Ishikawa (cell line): Measurements from ENCODE around the gene HIGD1A.

ENCODE experiments used
- CEBPB ChIP-seq: IDR thresholded peaks from 2 replicates; pipeline ENCODE4 v1.6.1; 2012
- CREB1 ChIP-seq: IDR thresholded peaks from 2 replicates; pipeline ENCODE4 v1.6.1; 2012; ENCODE audit warnings: low read depth
- EGR1 ChIP-seq: IDR thresholded peaks from 2 replicates; pipeline ENCODE4 v1.6.1; 2012
- EP300 ChIP-seq: IDR thresholded peaks from 2 replicates; pipeline ENCODE4 v1.6.1; 2012; ENCODE audit warnings: borderline replicate concordance
- FOXM1 ChIP-seq: IDR thresholded peaks from 2 replicates; pipeline ENCODE4 v1.6.1; 2012; ENCODE audit warnings: low read depth, borderline replicate concordance
- NFIC ChIP-seq: IDR thresholded peaks from 2 replicates; pipeline ENCODE4 v1.6.1; 2012
- RAD21 ChIP-seq: IDR thresholded peaks from 2 replicates; pipeline ENCODE4 v1.6.1; 2012; ENCODE audit warnings: low read depth
- TAF1 ChIP-seq: IDR thresholded peaks from 2 replicates; pipeline ENCODE4 v1.6.1; 2012; ENCODE audit warnings: low read depth, mild to moderate bottlenecking
- TCF12 ChIP-seq: IDR thresholded peaks from 2 replicates; pipeline ENCODE4 v1.6.1; 2012; ENCODE audit warnings: low read depth
- TEAD4 ChIP-seq: IDR thresholded peaks from 2 replicates; pipeline ENCODE4 v1.6.1; 2012
- USF1 ChIP-seq: IDR thresholded peaks from 2 replicates; pipeline ENCODE4 v1.6.1; 2012
- YY1 ChIP-seq: IDR thresholded peaks from 2 replicates; pipeline ENCODE4 v1.6.1; 2012; ENCODE audit warnings: low read depth
- ZBTB7A ChIP-seq: IDR thresholded peaks from 2 replicates; pipeline ENCODE4 v1.6.1; 2012; ENCODE audit warnings: low read depth
- TF ChIP-seq, protein P1 (sequence below): IDR thresholded peaks from 2 replicates; pipeline ENCODE4 v1.6.1; 2012; ENCODE audit warnings: low read depth, mild to moderate bottlenecking
- TF ChIP-seq, protein P2 (sequence below): IDR thresholded peaks from 2 replicates; pipeline ENCODE4 v1.6.1; 2012

Gene HIGD1A

GRCh38 chr3:42804831-42805132 is 492 bp upstream of the HIGD1A start:
- TF ChIP-seq RAD21 (no peak), NFIC (no peak), EP300 (no peak), USF1 (no peak), CREB1 (no peak), FOXM1 (no peak), TCF12 (no peak), TAF1 (no peak), ZBTB7A (no peak; the same call in 1 of the 2 replicates), YY1 (no peak), CEBPB (no peak), EGR1 (no peak), TEAD4 (no peak)
- TF ChIP-seq, protein P1, sequence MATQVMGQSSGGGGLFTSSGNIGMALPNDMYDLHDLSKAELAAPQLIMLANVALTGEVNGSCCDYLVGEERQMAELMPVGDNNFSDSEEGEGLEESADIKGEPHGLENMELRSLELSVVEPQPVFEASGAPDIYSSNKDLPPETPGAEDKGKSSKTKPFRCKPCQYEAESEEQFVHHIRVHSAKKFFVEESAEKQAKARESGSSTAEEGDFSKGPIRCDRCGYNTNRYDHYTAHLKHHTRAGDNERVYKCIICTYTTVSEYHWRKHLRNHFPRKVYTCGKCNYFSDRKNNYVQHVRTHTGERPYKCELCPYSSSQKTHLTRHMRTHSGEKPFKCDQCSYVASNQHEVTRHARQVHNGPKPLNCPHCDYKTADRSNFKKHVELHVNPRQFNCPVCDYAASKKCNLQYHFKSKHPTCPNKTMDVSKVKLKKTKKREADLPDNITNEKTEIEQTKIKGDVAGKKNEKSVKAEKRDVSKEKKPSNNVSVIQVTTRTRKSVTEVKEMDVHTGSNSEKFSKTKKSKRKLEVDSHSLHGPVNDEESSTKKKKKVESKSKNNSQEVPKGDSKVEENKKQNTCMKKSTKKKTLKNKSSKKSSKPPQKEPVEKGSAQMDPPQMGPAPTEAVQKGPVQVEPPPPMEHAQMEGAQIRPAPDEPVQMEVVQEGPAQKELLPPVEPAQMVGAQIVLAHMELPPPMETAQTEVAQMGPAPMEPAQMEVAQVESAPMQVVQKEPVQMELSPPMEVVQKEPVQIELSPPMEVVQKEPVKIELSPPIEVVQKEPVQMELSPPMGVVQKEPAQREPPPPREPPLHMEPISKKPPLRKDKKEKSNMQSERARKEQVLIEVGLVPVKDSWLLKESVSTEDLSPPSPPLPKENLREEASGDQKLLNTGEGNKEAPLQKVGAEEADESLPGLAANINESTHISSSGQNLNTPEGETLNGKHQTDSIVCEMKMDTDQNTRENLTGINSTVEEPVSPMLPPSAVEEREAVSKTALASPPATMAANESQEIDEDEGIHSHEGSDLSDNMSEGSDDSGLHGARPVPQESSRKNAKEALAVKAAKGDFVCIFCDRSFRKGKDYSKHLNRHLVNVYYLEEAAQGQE, result no peak
- TF ChIP-seq, protein P2, sequence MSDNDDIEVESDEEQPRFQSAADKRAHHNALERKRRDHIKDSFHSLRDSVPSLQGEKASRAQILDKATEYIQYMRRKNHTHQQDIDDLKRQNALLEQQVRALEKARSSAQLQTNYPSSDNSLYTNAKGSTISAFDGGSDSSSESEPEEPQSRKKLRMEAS, result no peak

- TF ChIP-seq EP300 (no peak), RAD21 (no peak), USF1 (no peak), ZBTB7A (no peak), YY1 (no peak), TCF12 (no peak), FOXM1 (no peak), CEBPB (no peak), TAF1 (no peak), NFIC (no peak), EGR1 (no peak), CREB1 (no peak), TEAD4 (no peak)
- TF ChIP-seq, protein P2, result no peak
- TF ChIP-seq, protein P1, result no peak
These were observed 730 bp downstream of the HIGD1A start for GRCh38 chr3:42803414-42804105.

- TF ChIP-seq EGR1, result no peak
- TF ChIP-seq, protein P1, result no peak
- TF ChIP-seq YY1, result peak; percentile 61; the same call in 1 of the 2 replicates
These were observed 1.3 kb downstream of the HIGD1A start for GRCh38 chr3:42802876-42803413.

- TF ChIP-seq CREB1, result no peak
- TF ChIP-seq TCF12, result no peak
- no peak for TF ChIP-seq YY1
- TF ChIP-seq, protein P2, result no peak
- TF ChIP-seq USF1, result no peak
- no peak for TF ChIP-seq EGR1
- TF ChIP-seq FOXM1, result no peak
- TF ChIP-seq EP300, result no peak
- TF ChIP-seq, protein P1, result no peak
- TF ChIP-seq RAD21, result no peak
- no peak for TF ChIP-seq TEAD4
- TF ChIP-seq ZBTB7A, result no peak
- no peak for TF ChIP-seq TAF1
- TF ChIP-seq CEBPB, result no peak
These were observed 2.5 kb downstream of the HIGD1A start for GRCh38 chr3:42801784-42802183.
